Endodermal cell (in vitro differentiated cells): ENCODE data around the gene ZNF579. TPM values are rescaled to one million over a fixed set of nuclear protein-coding genes. Genes with fewer than 3 reads are reported as not detected.
"Not testable (repeated sequence)": the region's sequence is repeated elsewhere in the genome, so short reads cannot be mapped to it uniquely, and the experiment has no call there.

Experiments used
- DNase-seq: peaks from one replicate; pipeline ENCODE4 v3.0.0-alpha.2; 2017
- H3K27ac ChIP-seq: 2 replicates; pipeline ENCODE4 v1.5.1; 2013; ENCODE audit warnings: mild to moderate bottlenecking, low read depth, low read length, moderate library complexity
- H3K27me3 ChIP-seq: 2 replicates; pipeline ENCODE4 v1.6.1; 2013; ENCODE audit warnings: mild to moderate bottlenecking, low read length, moderate library complexity; ENCODE audit not compliant: insufficient read depth, control insufficient read depth, poor library complexity, severe bottlenecking
- H3K36me3 ChIP-seq: 2 replicates; pipeline ENCODE4 v1.7.0; 2013; ENCODE audit warnings: mild to moderate bottlenecking, low read length, moderate library complexity; ENCODE audit not compliant: control insufficient read depth, insufficient read depth
- H3K4me1 ChIP-seq: one replicate; pipeline ENCODE4 v1.7.0; 2013; ENCODE audit warnings: low read length; ENCODE audit not compliant: control insufficient read depth, insufficient read depth
- H3K4me3 ChIP-seq: 2 replicates; pipeline ENCODE4 v1.5.1; 2013; ENCODE audit warnings: mild to moderate bottlenecking, low read length, moderate library complexity
- H3K9ac ChIP-seq: 2 replicates; pipeline ENCODE4 v1.6.1; 2013; ENCODE audit warnings: mild to moderate bottlenecking, low read length, moderate library complexity; ENCODE audit not compliant: poor library complexity, severe bottlenecking; ENCODE audit errors: extremely low read depth
- H3K9me3 ChIP-seq: 2 replicates; pipeline ENCODE4 v1.6.1; 2013; ENCODE audit warnings: mild to moderate bottlenecking, low read length, moderate library complexity; ENCODE audit not compliant: control insufficient read depth
- H3K27ac Mint-ChIP-seq: 2 replicates; pipeline ENCODE4 v1.8.0; 2020; ENCODE audit warnings: mixed read lengths
- H3K27me3 Mint-ChIP-seq: 2 replicates; pipeline ENCODE4 v1.8.0; 2021; ENCODE audit warnings: mild to moderate bottlenecking, mixed read lengths; ENCODE audit not compliant: insufficient read depth
- H3K36me3 Mint-ChIP-seq: 2 replicates; pipeline ENCODE4 v1.8.0; 2020; ENCODE audit warnings: low read depth, mixed read lengths
- H3K4me1 Mint-ChIP-seq: 2 replicates; pipeline ENCODE4 v1.8.0; 2020; ENCODE audit warnings: mixed read lengths
- H3K4me3 Mint-ChIP-seq: 2 replicates; pipeline ENCODE4 v1.8.0; 2020; ENCODE audit warnings: mild to moderate bottlenecking, moderate library complexity, mixed read lengths
- H3K9me3 Mint-ChIP-seq: 2 replicates; pipeline ENCODE4 v1.8.0; 2020; ENCODE audit warnings: mild to moderate bottlenecking, mixed read lengths
- WGBS, 2 experiments: methylation state at CpG; one replicate each; pipeline versions ENCODE4 v1.1.5 to v1.1.7; 2013; ENCODE audit warnings: missing lambda C conversion rate in 2 of 2, mixed read lengths in 1 of 2; ENCODE audit not compliant: insufficient coverage in 1 of 2, insufficient read length in 1 of 2; 5-methylcytosine and 5-hydroxymethylcytosine counted together
- total RNA-seq, 2 donors: library from RNA; stranded (reverse); fragmentation: NEBNext Ultra II Directional in 1 of 2; extraction: Animal tissue kit (Norgen Biotek cat#: 25700) in 1 of 2; gene quantifications; 2 replicates in 1 of 2; 3 replicates in 1 of 2; pipeline ENCODE4 v1.2.1, GENCODE V29; 2021
- TF ChIP-seq, protein P1 (sequence below): fragments of 200-600 bp; sonication (generic); conservative IDR thresholded peaks from 2 replicates; pipeline ENCODE4 v1.5.0; 2021; ENCODE audit warnings: antibody characterized with exemption, mild to moderate bottlenecking

Gene ZNF579
- total RNA-seq, 2 donors from 2014 or later, result 27.5 to 30.7 TPM

DNA sequence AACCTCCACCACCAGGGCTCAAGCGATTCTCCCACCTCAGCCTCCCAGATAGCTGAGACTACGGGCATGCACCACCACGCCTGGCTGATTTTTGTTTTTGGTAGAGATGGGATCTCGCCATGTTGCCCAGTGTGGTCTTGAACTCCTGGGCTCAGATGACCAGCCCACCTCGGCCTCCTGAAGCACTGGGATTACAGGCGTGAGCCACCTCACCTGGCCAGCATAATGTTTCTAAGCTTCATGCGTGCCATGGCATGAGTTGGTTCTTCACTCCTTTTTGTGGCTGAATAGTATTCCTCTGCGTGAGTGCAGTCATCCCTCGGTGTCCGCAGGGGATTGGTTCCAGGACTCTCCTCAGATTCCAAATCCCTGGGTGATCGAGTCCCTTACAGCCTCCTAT lies 4.2 kb upstream of the ZNF579 start:
- no peaks in the 10 kb centered on the region for H3K9me3 ChIP-seq
- H3K27me3 Mint-ChIP-seq, result peaks cover 3% of the 10 kb centered on the region
- H3K4me3 ChIP-seq, result no peak overlapping the region
- peaks cover under 1% of the 10 kb centered on the region for H3K36me3 Mint-ChIP-seq
- no peak overlapping the region for H3K9ac ChIP-seq
- no peaks in the 10 kb centered on the region for H3K36me3 ChIP-seq
- no peak overlapping the region for H3K4me3 Mint-ChIP-seq
- no peak overlapping the region for H3K27ac ChIP-seq
- no peaks in the 10 kb centered on the region for H3K9me3 Mint-ChIP-seq
- 94 to 95% methylated on average over 11 of the region's 11 CpGs for WGBS, 2 experiments
- no peaks in the 10 kb centered on the region for H3K4me1 ChIP-seq
- H3K4me1 Mint-ChIP-seq, result peaks cover 17% of the 10 kb centered on the region
- no peak overlapping the region for H3K27ac Mint-ChIP-seq
- TF ChIP-seq, protein P1, sequence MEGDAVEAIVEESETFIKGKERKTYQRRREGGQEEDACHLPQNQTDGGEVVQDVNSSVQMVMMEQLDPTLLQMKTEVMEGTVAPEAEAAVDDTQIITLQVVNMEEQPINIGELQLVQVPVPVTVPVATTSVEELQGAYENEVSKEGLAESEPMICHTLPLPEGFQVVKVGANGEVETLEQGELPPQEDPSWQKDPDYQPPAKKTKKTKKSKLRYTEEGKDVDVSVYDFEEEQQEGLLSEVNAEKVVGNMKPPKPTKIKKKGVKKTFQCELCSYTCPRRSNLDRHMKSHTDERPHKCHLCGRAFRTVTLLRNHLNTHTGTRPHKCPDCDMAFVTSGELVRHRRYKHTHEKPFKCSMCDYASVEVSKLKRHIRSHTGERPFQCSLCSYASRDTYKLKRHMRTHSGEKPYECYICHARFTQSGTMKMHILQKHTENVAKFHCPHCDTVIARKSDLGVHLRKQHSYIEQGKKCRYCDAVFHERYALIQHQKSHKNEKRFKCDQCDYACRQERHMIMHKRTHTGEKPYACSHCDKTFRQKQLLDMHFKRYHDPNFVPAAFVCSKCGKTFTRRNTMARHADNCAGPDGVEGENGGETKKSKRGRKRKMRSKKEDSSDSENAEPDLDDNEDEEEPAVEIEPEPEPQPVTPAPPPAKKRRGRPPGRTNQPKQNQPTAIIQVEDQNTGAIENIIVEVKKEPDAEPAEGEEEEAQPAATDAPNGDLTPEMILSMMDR, result no peak
- DNase-seq, result no peak
- H3K27me3 ChIP-seq, result no peaks in the 10 kb centered on the region

GRCh38 chr19:55583897-55584296 lies 3.2 kb upstream of the ZNF579 start:
- H3K9me3 Mint-ChIP-seq, H3K27me3 Mint-ChIP-seq, H3K36me3 Mint-ChIP-seq, H3K27ac ChIP-seq, H3K27me3 ChIP-seq, H3K36me3 ChIP-seq, H3K4me1 ChIP-seq, H3K9ac ChIP-seq, H3K27ac Mint-ChIP-seq, H3K4me3 Mint-ChIP-seq, DNase-seq, H3K9me3 ChIP-seq, H3K4me3 ChIP-seq: not testable (repeated sequence)
- 86 to 96% methylated on average over 3 to 8 of the region's 8 CpGs for WGBS, 2 experiments
- peaks cover 16% of the 10 kb centered on the region for H3K4me1 Mint-ChIP-seq

DNA sequence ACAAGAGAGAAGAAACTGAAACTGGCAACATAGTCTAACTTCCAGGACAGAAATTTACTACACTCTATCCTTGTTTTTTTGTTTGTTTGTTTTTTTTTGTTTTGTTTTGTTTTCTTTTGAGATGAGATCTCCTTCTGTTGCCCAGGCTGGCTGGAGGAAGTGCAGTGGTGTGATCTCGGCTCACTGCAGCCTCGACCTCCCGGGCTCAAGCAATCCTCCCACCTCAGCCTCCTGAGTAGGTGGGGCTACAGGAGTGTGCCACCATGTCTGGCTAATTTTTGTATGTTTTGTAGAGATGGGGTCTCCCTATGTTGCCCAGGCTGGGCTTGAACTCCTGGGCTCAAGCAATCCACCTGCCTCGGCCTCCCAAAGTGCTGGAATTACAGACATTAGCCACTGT lies 1.6 kb upstream of the ZNF579 start:
- not testable (repeated sequence) for H3K4me3 Mint-ChIP-seq, H3K27ac Mint-ChIP-seq
- H3K4me1 Mint-ChIP-seq, result peaks cover 16% of the 10 kb centered on the region

DNA sequence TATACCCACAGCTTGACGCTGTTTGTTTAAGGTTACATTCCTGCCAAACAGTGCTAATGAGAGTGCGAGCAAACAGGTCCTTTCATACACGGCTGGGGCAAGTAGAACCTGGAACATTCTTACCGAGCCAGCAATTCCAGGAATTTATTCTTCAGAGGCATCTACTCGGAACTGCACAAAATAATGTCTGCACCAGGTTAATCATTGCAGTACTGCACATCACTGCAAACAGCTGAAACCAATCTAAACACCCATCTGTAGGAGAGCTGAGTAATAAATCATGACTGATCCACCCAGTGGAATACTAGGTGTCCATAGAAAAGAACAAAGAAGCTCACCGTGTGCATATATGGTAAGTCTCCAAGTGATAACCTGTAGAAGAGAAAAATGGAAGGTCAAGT lies 1.2 kb upstream of the ZNF579 start:
- H3K36me3 Mint-ChIP-seq, result peaks cover 13% of the 10 kb centered on the region
- H3K27ac ChIP-seq, result no peak overlapping the region
- H3K9me3 ChIP-seq, result no peaks in the 10 kb centered on the region
- peak overlapping the region; percentile 71 for H3K27ac Mint-ChIP-seq
- H3K9ac ChIP-seq, result no peak overlapping the region
- TF ChIP-seq, protein P1, result no peak
- H3K4me1 Mint-ChIP-seq, result peaks cover 16% of the 10 kb centered on the region
- no peaks in the 10 kb centered on the region for H3K9me3 Mint-ChIP-seq
- H3K4me1 ChIP-seq, result no peaks in the 10 kb centered on the region
- peaks cover 2% of the 10 kb centered on the region for H3K27me3 Mint-ChIP-seq
- H3K4me3 Mint-ChIP-seq, result peak overlapping the region; percentile 90
- 53 to 65% methylated on average over 5 to 6 of the region's 6 CpGs for WGBS, 2 experiments
- no peak for DNase-seq
- peaks cover 7% of the 10 kb centered on the region for H3K36me3 ChIP-seq
- H3K27me3 ChIP-seq, result no peaks in the 10 kb centered on the region
- no peak overlapping the region for H3K4me3 ChIP-seq

More for the DNA sequence above, 1.6 kb upstream of the ZNF579 start:
- not testable (repeated sequence) for H3K4me1 ChIP-seq, H3K27me3 ChIP-seq, H3K36me3 ChIP-seq, DNase-seq, H3K4me3 ChIP-seq, H3K27me3 Mint-ChIP-seq, H3K9me3 ChIP-seq, H3K9ac ChIP-seq, H3K9me3 Mint-ChIP-seq, H3K27ac ChIP-seq, H3K36me3 Mint-ChIP-seq
- 91 to 94% methylated on average over 1 to 4 of the region's 4 CpGs for WGBS, 2 experiments
